Uterus (tissue), 2 donors: ENCODE results near the gene EIF4ENIF1.

Experiments
- POLR2A ChIP-seq, 2 donors: fragments of 450-650 bp; IDR thresholded peaks; one replicate each; pipeline ENCODE4 v1.6.1; 2016; ENCODE audit warnings: antibody characterized with exemption in 2 of 2, mild to moderate bottlenecking in 1 of 2, moderate library complexity in 1 of 2
- TF ChIP-seq, protein P1 (sequence below), 4 experiments: fragments of 200-600 bp in 2 of 4; fragments of 450-650 bp in 2 of 4; sonication (generic) in 2 of 4; IDR thresholded peaks; one replicate each; pipeline ENCODE4 v1.5.1; 2016 to 2019; ENCODE audit warnings: antibody characterized with exemption in 4 of 4, mild to moderate bottlenecking in 2 of 4, moderate library complexity in 1 of 4

DNA sequence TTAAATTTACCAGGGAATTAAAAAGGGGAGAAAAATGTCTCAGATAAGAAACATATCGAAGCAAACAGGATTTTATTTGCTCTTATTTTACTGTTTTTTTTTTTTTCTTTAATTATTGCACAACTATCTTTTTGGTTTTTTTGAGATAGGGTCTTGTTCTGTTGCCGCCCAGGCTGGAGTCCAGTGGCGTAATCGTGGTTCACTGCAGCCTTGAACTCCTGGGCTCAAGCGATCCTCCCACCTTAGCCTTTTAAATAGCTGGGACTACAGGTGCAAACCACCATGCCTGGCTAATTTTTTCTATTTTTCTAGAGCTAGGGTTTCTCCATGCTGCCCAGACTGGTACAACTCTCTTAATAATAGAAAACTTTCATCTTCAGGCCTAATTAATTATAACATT, 57.7 kb downstream of the EIF4ENIF1 start:
- TF ChIP-seq, protein P1, sequence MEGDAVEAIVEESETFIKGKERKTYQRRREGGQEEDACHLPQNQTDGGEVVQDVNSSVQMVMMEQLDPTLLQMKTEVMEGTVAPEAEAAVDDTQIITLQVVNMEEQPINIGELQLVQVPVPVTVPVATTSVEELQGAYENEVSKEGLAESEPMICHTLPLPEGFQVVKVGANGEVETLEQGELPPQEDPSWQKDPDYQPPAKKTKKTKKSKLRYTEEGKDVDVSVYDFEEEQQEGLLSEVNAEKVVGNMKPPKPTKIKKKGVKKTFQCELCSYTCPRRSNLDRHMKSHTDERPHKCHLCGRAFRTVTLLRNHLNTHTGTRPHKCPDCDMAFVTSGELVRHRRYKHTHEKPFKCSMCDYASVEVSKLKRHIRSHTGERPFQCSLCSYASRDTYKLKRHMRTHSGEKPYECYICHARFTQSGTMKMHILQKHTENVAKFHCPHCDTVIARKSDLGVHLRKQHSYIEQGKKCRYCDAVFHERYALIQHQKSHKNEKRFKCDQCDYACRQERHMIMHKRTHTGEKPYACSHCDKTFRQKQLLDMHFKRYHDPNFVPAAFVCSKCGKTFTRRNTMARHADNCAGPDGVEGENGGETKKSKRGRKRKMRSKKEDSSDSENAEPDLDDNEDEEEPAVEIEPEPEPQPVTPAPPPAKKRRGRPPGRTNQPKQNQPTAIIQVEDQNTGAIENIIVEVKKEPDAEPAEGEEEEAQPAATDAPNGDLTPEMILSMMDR (IDR thresholded peaks at IDR 0.05), result no peak
- no peak for TF ChIP-seq POLR2A (IDR thresholded peaks at IDR 0.05)
